Esophagus muscularis mucosa (tissue), 3 donors: ENCODE data around the gene DEDD2.

ENCODE experiments used
- CTCF ChIP-seq, 3 experiments: fragments of 200-600 bp in 2 of 3; fragments of 450-650 bp in 1 of 3; sonication (generic) in 2 of 3; IDR thresholded peaks; one replicate each; pipeline ENCODE4 v1.5.1; 2017 to 2019; ENCODE audit warnings: antibody characterized with exemption in 3 of 3, mild to moderate bottlenecking in 2 of 3, moderate library complexity in 1 of 3
- POLR2AphosphoS5 ChIP-seq, 2 donors: sonication (generic); formaldehyde crosslinking; IDR thresholded peaks; one replicate each; pipeline ENCODE4 v1.6.1; 2017; ENCODE audit warnings: antibody characterized with exemption in 2 of 2

- TF ChIP-seq POLR2AphosphoS5 (IDR thresholded peaks at IDR 0.05), result no peak
- TF ChIP-seq CTCF (IDR thresholded peaks at IDR 0.05), result no peak
These were observed 38.4 kb downstream of the DEDD2 start for GRCh38 chr19:42178791-42179674.
